ENCODE data around the gene ARHGAP22. TPM values are rescaled to one million over a fixed set of nuclear protein-coding genes. Genes with fewer than 3 reads are reported as not detected.

Gene ARHGAP22
- total RNA-seq, 1 donor from 2014 or later: 1.2 TPM

DNA sequence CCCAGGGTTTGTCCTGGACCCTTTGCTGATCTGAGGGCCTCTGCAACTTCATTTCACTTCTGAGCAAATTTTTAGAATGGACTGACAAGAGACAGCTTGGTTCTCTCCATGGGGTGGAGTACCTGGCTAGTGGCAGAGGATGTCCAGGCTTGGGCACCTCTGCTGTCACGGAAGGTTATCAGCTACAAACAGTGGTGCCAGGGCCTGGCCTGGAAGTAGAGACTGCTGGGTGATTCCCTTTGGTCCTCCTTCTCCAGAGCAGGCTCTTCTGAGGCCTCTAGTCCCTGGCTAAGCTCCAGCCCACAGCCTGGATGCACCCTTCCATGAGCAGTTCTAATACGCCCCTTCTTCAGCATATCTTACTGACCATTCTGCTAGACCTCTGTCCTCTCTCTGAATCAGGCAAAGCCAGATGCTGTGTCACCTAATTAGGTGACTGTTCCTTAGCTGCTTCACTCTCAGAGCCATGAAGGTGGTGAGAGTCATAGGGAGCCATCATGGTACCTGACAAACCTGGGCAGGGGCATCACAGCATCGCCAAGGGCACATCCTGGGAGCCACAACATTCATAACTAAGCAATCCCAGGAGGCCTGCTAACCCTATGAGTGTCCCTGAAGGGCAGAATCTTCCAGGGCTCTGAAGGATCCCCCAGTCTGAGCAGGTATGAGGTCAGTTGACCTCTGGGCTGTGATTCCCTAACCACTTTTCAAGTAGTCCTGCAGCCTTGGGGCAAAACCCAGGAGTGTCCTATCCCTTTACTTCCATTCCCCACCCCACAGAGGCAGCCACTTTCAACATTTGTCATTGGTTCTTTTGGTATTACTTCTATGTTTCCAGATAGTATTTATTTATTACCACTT, 4.0 kb downstream of the ARHGAP22 start:
- Mint-ChIP-seq H3K27ac (no peak overlapping the region), H3K9me3 (no peaks in the 10 kb centered on the region), H3K36me3 (ENCODE audit: low read depth) (no peaks in the 10 kb centered on the region), H3K4me3 (no peak overlapping the region), H3K4me1 (ENCODE audit: low read depth) (no peaks in the 10 kb centered on the region), H3K27me3 (ENCODE audit: insufficient read depth) (peaks cover 31% of the 10 kb centered on the region)
- intact Hi-C loops (cut with micrococcal nuclease): no loop called here
- DNase-seq (ENCODE audit: low spot score): no peak

DNA sequence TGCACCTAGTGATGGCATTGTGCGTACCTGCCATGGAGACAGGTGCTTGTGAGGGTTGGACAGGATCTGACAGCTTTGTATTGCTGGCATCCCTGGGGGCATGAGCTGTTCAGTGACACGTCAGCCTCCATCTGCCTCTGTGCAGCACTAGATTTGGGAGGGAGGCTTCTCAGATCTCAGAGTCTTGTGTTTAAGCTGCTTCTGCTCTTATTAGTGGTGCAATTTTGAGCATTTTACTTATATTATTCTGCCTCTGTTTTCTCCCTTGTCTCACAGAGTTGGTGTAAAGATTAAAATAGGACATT, 5.1 kb downstream of the ARHGAP22 start:
- Mint-ChIP-seq H3K4me1 (ENCODE audit: low read depth) (no peaks in the 10 kb centered on the region), H3K27me3 (ENCODE audit: insufficient read depth) (peaks cover 23% of the 10 kb centered on the region), H3K4me3 (no peak overlapping the region), H3K27ac (no peak overlapping the region), H3K9me3 (no peaks in the 10 kb centered on the region), H3K36me3 (ENCODE audit: low read depth) (no peaks in the 10 kb centered on the region)
- intact Hi-C loops (cut with micrococcal nuclease): no loop called here
- DNase-seq (ENCODE audit: low spot score): no peak

DNA sequence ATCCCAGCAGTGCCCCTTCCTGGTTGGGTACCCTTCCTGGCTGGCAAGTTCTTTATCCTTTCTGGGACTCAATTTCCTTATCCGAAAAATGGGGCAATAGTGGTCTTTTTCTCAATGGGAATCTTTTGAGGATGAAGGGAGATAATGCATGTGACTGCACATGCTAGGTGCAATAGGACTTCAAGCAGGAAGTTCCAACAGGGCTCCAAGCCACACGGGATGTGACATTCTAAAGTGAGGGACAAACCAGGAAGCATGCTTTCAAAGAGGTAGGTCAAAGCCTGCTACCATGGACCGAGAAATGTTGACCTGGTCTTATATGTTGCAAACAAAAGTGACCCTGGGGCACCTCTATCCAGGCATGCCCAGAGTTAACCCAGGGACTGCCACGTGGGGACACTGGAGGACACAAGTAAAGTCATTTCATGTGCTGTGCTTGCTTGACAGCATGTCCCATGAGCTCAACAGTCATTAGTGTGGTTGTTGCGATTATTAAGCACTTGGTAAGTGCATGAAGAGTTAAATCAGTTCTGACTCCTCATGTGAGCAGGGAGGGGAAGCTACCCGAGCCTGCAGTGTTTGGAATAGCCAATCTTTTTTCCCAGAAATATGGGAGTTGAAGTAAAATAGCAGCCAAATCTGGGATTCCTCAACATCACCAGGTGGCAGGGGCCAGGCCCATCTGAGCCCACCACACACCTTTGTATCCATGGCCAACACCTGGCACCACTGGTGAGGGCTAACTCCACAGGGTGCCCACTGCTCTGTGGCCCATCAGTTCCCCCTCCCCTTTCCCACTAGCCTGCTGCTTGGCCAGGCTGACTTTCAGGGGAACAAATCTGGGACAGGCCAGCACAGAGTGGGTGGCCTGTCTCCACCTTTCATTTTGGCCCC, 5.7 kb downstream of the ARHGAP22 start:
- Mint-ChIP-seq H3K4me3 (no peak overlapping the region), H3K27me3 (ENCODE audit: insufficient read depth) (peaks cover 17% of the 10 kb centered on the region), H3K9me3 (no peaks in the 10 kb centered on the region), H3K27ac (no peak overlapping the region), H3K36me3 (ENCODE audit: low read depth) (no peaks in the 10 kb centered on the region), H3K4me1 (ENCODE audit: low read depth) (no peaks in the 10 kb centered on the region)
- intact Hi-C loops (cut with micrococcal nuclease): no loop called here
- no peak for DNase-seq (ENCODE audit: low spot score)

GRCh38 chr10:48598243-48598935, 6.5 kb downstream of the ARHGAP22 start:
- H3K4me3 Mint-ChIP-seq: no peak overlapping the region
- no peaks in the 10 kb centered on the region for H3K4me1 Mint-ChIP-seq (ENCODE audit: low read depth)
- H3K27ac Mint-ChIP-seq: no peak overlapping the region
- intact Hi-C loops (cut with micrococcal nuclease): no loop called here
- no peaks in the 10 kb centered on the region for H3K9me3 Mint-ChIP-seq
- no peaks in the 10 kb centered on the region for H3K36me3 Mint-ChIP-seq (ENCODE audit: low read depth)
- DNase-seq (ENCODE audit: low spot score): no peak
- H3K27me3 Mint-ChIP-seq (ENCODE audit: insufficient read depth): peaks cover 12% of the 10 kb centered on the region

DNA sequence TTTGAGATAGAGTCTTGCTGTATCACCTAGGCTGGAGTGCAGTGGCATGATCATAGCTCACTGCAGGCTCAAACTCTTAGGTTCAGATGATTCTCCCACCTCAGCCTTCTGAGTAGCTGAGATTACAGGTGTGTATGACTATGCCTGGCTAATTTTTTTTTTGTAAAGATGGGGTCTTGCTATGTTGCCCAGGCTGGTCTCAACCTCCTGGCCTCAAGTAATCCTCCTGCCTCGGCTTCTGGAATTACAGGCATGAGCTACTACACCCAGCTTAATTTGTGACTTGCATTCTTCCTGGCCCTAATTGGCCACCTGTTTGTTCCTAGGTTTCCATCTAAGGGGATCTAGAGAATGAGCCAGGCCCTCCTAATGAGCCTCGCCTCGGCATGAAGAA, 9.3 kb downstream of the ARHGAP22 start:
- peaks cover 3% of the 10 kb centered on the region for H3K27me3 Mint-ChIP-seq (ENCODE audit: insufficient read depth)
- no peak for DNase-seq (ENCODE audit: low spot score)
- no peaks in the 10 kb centered on the region for H3K4me1 Mint-ChIP-seq (ENCODE audit: low read depth)
- H3K9me3 Mint-ChIP-seq: no peaks in the 10 kb centered on the region
- no peaks in the 10 kb centered on the region for H3K36me3 Mint-ChIP-seq (ENCODE audit: low read depth)
- intact Hi-C loops (cut with micrococcal nuclease): no loop called here
- H3K27ac Mint-ChIP-seq: no peak overlapping the region
- H3K4me3 Mint-ChIP-seq: no peak overlapping the region

- Mint-ChIP-seq H3K27me3 (ENCODE audit: insufficient read depth) (peaks cover 3% of the 10 kb centered on the region), H3K4me3 (no peak overlapping the region), H3K27ac (no peak overlapping the region), H3K4me1 (ENCODE audit: low read depth) (no peaks in the 10 kb centered on the region), H3K9me3 (no peaks in the 10 kb centered on the region), H3K36me3 (ENCODE audit: low read depth) (no peaks in the 10 kb centered on the region)
- intact Hi-C loops (cut with micrococcal nuclease): no loop called here
- DNase-seq (ENCODE audit: low spot score): no peak
Measured at GRCh38 chr10:48594803-48595538, 9.9 kb downstream of the ARHGAP22 start.

DNA sequence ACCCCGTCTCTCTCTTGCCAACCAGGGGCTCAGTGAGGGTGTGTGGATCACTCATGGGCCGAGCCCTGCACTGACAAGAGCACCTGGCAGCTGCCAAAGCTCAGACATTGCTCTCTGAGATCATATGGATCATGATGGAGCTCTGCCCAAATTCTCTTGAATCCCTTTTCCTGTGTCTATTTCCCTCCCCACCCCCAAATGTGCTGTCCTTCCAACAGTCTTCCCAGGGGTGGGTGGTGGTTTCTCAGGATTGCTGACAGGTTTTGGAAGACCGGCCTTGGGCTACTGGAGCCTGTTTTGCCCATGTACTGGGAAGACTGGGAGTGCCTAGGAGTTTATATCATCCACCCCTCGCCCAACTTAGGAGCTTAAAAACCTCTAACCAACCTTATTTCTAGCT, 10.5 kb downstream of the ARHGAP22 start:
- Mint-ChIP-seq H3K27me3 (ENCODE audit: insufficient read depth) (peaks cover 3% of the 10 kb centered on the region), H3K27ac (no peak overlapping the region), H3K4me1 (ENCODE audit: low read depth) (no peaks in the 10 kb centered on the region), H3K36me3 (ENCODE audit: low read depth) (no peaks in the 10 kb centered on the region), H3K4me3 (no peak overlapping the region), H3K9me3 (no peaks in the 10 kb centered on the region)
- intact Hi-C loops (cut with micrococcal nuclease): no loop called here
- no peak for DNase-seq (ENCODE audit: low spot score)

DNA sequence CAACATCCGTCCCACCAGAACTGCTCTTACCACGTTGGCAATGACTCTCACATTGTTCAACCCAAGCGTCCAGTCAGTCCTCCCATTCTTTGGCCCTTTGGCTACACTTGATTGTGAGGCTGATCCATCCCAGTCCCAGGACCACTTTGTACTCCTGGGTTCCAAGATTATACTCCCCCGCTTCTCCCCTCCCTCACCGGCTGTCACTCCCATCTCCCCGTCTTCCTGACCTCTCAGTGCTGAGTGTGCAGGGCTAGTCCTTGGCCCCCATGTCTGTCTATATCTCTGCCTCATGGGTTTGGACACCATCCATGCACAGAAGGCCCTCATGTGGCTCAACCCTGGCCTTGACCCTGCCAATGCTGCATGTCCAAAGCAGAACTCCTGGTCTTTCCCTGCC, 12.5 kb downstream of the ARHGAP22 start:
- H3K9me3 Mint-ChIP-seq: no peaks in the 10 kb centered on the region
- no peak for DNase-seq (ENCODE audit: low spot score)
- intact Hi-C loops (cut with micrococcal nuclease): no loop called here
- H3K36me3 Mint-ChIP-seq (ENCODE audit: low read depth): no peaks in the 10 kb centered on the region
- no peak overlapping the region for H3K27ac Mint-ChIP-seq
- H3K27me3 Mint-ChIP-seq (ENCODE audit: insufficient read depth): peaks cover 3% of the 10 kb centered on the region
- H3K4me1 Mint-ChIP-seq (ENCODE audit: low read depth): no peaks in the 10 kb centered on the region
- no peak overlapping the region for H3K4me3 Mint-ChIP-seq

- no peaks in the 10 kb centered on the region for H3K36me3 Mint-ChIP-seq (ENCODE audit: low read depth)
- no peak for DNase-seq (ENCODE audit: low spot score)
- no peaks in the 10 kb centered on the region for H3K9me3 Mint-ChIP-seq
- no peak overlapping the region for H3K4me3 Mint-ChIP-seq
- intact Hi-C loops (cut with micrococcal nuclease): no loop called here
- no peak overlapping the region for H3K27ac Mint-ChIP-seq
- H3K4me1 Mint-ChIP-seq (ENCODE audit: low read depth): no peaks in the 10 kb centered on the region
- H3K27me3 Mint-ChIP-seq (ENCODE audit: insufficient read depth): peaks cover 5% of the 10 kb centered on the region
Measured at GRCh38 chr10:48590945-48591344, 13.9 kb downstream of the ARHGAP22 start.

DNA sequence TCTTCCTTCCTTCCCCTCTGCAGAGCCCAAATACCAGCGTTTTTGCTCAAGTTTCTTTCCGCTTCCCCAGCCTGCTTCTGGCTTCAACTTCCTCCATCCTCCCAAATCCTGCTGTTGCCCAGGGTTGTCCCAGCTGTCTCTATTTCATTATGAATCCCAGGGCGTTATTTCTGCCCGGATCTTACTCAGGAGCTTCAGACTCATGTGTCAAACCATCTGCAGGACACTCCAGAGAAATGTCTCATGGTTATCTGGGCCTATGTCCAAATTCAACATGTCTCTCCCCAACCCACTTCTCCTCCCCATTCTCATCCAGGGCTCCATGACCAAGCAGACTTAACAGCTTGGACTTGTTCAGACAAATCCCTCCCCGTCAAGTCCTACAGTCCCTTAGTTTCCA, 15.6 kb downstream of the ARHGAP22 start:
- Mint-ChIP-seq H3K27me3 (ENCODE audit: insufficient read depth) (peaks cover 5% of the 10 kb centered on the region), H3K4me3 (no peak overlapping the region), H3K9me3 (no peaks in the 10 kb centered on the region), H3K36me3 (ENCODE audit: low read depth) (no peaks in the 10 kb centered on the region), H3K4me1 (ENCODE audit: low read depth) (no peaks in the 10 kb centered on the region), H3K27ac (no peak overlapping the region)
- no peak for DNase-seq (ENCODE audit: low spot score)
- intact Hi-C loops (cut with micrococcal nuclease): no loop called here

- no peaks in the 10 kb centered on the region for H3K9me3 Mint-ChIP-seq
- intact Hi-C loops (cut with micrococcal nuclease): no loop called here
- no peak overlapping the region for H3K27ac Mint-ChIP-seq
- H3K27me3 Mint-ChIP-seq (ENCODE audit: insufficient read depth): peaks cover 5% of the 10 kb centered on the region
- H3K4me3 Mint-ChIP-seq: no peak overlapping the region
- DNase-seq (ENCODE audit: low spot score): no peak
- H3K4me1 Mint-ChIP-seq (ENCODE audit: low read depth): no peaks in the 10 kb centered on the region
- H3K36me3 Mint-ChIP-seq (ENCODE audit: low read depth): no peaks in the 10 kb centered on the region
Measured at GRCh38 chr10:48587819-48588218, 17.1 kb downstream of the ARHGAP22 start.

GRCh38 chr10:48587101-48587500, 17.8 kb downstream of the ARHGAP22 start:
- H3K4me3 Mint-ChIP-seq: no peak overlapping the region
- no peak for DNase-seq (ENCODE audit: low spot score)
- H3K9me3 Mint-ChIP-seq: no peaks in the 10 kb centered on the region
- no peaks in the 10 kb centered on the region for H3K4me1 Mint-ChIP-seq (ENCODE audit: low read depth)
- peaks cover 2% of the 10 kb centered on the region for H3K27me3 Mint-ChIP-seq (ENCODE audit: insufficient read depth)
- H3K27ac Mint-ChIP-seq: no peak overlapping the region
- intact Hi-C loops (cut with micrococcal nuclease): no loop called here
- H3K36me3 Mint-ChIP-seq (ENCODE audit: low read depth): no peaks in the 10 kb centered on the region
